ENCODE data around the gene CILP2. TPM values are rescaled to one million over a fixed set of nuclear protein-coding genes. Genes with fewer than 3 reads are reported as not detected.

CILP2 gene
- total and polyA plus RNA-seq, 2 of the 4 experiments (the other 2 are of a cell fraction) = 0.18 to 0.87 TPM

GRCh38 chr19:19584356-19584755 is 46.3 kb downstream of the CILP2 start:
- H3K9me1 ChIP-seq (ENCODE audit: insufficient read depth, low read length) = no peaks in the 10 kb centered on the region
- H2AFZ ChIP-seq (replicated peaks; ENCODE audit: low read length, poor library complexity) = no peak overlapping the region
- no peak overlapping the region for H3K4me2 ChIP-seq (ENCODE audit: low read depth, low read length)
- intact Hi-C loops (cut with micrococcal nuclease) (no loop called here), in situ Hi-C loops (cut with MboI; ENCODE audit: low sequenced_read_pairs) (no loop called here), dilution Hi-C loops (cut with HindIII; ENCODE audit: low sequenced_read_pairs, unreplicated experiment) (no loop called here)
- no peaks in the 10 kb centered on the region for H3K79me1 ChIP-seq (ENCODE audit: low read depth in 1 of 2, low read length in 2 of 2)
- no peak overlapping the region for H4K91ac ChIP-seq (ENCODE audit: insufficient read depth, low read depth, low read length)
- no peak overlapping the region for H4K5ac ChIP-seq (ENCODE audit: low read depth, low read length)
- no peak overlapping the region for H2BK20ac ChIP-seq (ENCODE audit: low read depth, low read length)
- H3K9me3 ChIP-seq (ENCODE audit: control insufficient read depth, insufficient read depth, low read length) = no peaks in the 10 kb centered on the region
- no peak overlapping the region for H3K27ac ChIP-seq (ENCODE audit: insufficient read depth, low read length)
- no peak overlapping the region for H2AK5ac ChIP-seq (ENCODE audit: low read depth, low read length)
- POLR2A ChIA-PET (ENCODE audit: unreplicated experiment) = no interaction called here
- H2BK5ac ChIP-seq (ENCODE audit: low read depth, low read length, poor library complexity, severe bottlenecking) = no peak overlapping the region
- no peak for ATAC-seq (ENCODE audit: low read depth)
- no peak overlapping the region for H3K9ac ChIP-seq (ENCODE audit: low read depth, low read length)
- H2BK15ac ChIP-seq (ENCODE audit: low read depth, low read length) = no peak overlapping the region
- H4K20me1 ChIP-seq (ENCODE audit: insufficient read depth, low read length) = no peaks in the 10 kb centered on the region
- TF ChIP-seq NFE2L2 (IDR thresholded peaks at IDR 0.05; ENCODE audit: low read depth, low read length) (no peak), MAZ (IDR thresholded peaks at IDR 0.05; ENCODE audit: borderline replicate concordance, low read depth, low read length) (no peak), CTCF (conservative IDR thresholded peaks at IDR 0.05; ENCODE audit: low read depth, low read length) (no peak), CHD1 (IDR thresholded peaks at IDR 0.05; ENCODE audit: low read depth, low read length) (no peak), CEBPB (IDR thresholded peaks at IDR 0.05; ENCODE audit: low read depth, low read length) (no peak), MAFK (IDR thresholded peaks at IDR 0.05; ENCODE audit: low read depth, low read length) (no peak), BHLHE40 (IDR thresholded peaks at IDR 0.05; ENCODE audit: low read depth, low read length) (no peak)
- H2AK9ac ChIP-seq (replicated peaks; ENCODE audit: low read depth, low read length, poor library complexity) = no peak overlapping the region
- no peak overlapping the region for H3K4ac ChIP-seq (ENCODE audit: low read depth, low read length)
- no CpG with 5 or more reads among the region's 6 CpGs for WGBS, 2 experiments (ENCODE audit: extremely low coverage in 2 of 2, insufficient read length in 1 of 2)
- no peak overlapping the region for H4K8ac ChIP-seq (ENCODE audit: low read depth in 2 of 2, low read length in 2 of 2)
- CTCF ChIA-PET = no interaction called here
- no peak overlapping the region for H3K56ac ChIP-seq (ENCODE audit: extremely low read depth, insufficient read depth, low read length)
- no TSS peak for BruUV-seq (replicated peaks)
- H3K27me3 ChIP-seq (ENCODE audit: control insufficient read depth, insufficient read depth, low read length) = no peaks in the 10 kb centered on the region
- no peak overlapping the region for H3K14ac ChIP-seq (replicated peaks; ENCODE audit: low read depth, low read length)
- H3K4me1 ChIP-seq (ENCODE audit: control insufficient read depth, insufficient read depth, low read length) = no peaks in the 10 kb centered on the region
- DNase-seq = no peak
- no peak overlapping the region for H3K18ac ChIP-seq (ENCODE audit: low read depth, low read length)
- H3K4me3 ChIP-seq (ENCODE audit: insufficient read depth, low read depth, low read length) = no peak overlapping the region
- no peaks in the 10 kb centered on the region for H3K36me3 ChIP-seq (ENCODE audit: control insufficient read depth, insufficient read depth, low read length)
- no peak overlapping the region for H2BK120ac ChIP-seq (ENCODE audit: low read depth, low read length)
- no peak overlapping the region for H3K23ac ChIP-seq (ENCODE audit: low read depth, low read length)

Data from IMR-90 (cell line).